PC-3 (cell line): ENCODE measurements around the gene HSPA9.

Source experiments
- CTCF ChIP-seq: fragments of 300-600 bp; sonication (generic); conservative IDR thresholded peaks from 2 replicates; pipeline ENCODE4 v1.5.1; 2017; ENCODE audit warnings: antibody characterized with exemption, low read depth, mild to moderate bottlenecking, low read length
- EZH2 ChIP-seq: fragments of 300-600 bp; sonication (generic); IDR thresholded peaks from one replicate; pipeline ENCODE4 v1.6.1; 2017; ENCODE audit warnings: antibody characterized with exemption, mild to moderate bottlenecking, low read length; ENCODE audit not compliant: unreplicated experiment
- EZH2phosphoT487 ChIP-seq: fragments of 300-600 bp; sonication (generic); IDR thresholded peaks from 2 replicates; pipeline ENCODE4 v1.6.1; 2018; ENCODE audit warnings: mild to moderate bottlenecking, antibody characterized with exemption, low read length, borderline replicate concordance

GRCh38 chr5:138596105-138596881 is 21.1 kb upstream of the HSPA9 start:
- TF ChIP-seq CTCF (no peak), EZH2 (no peak), EZH2phosphoT487 (no peak)
